ENCODE results near the gene ENG.

The ENG gene

GRCh38 chr9:127854184-127854806 lies at the start of gene ENG:
Gene ENG, minus strand, starts transcription at chr9:127854658. Its CDS starts 303 bp downstream, at chr9:127854355.
- TF ChIP-seq, protein P1, sequence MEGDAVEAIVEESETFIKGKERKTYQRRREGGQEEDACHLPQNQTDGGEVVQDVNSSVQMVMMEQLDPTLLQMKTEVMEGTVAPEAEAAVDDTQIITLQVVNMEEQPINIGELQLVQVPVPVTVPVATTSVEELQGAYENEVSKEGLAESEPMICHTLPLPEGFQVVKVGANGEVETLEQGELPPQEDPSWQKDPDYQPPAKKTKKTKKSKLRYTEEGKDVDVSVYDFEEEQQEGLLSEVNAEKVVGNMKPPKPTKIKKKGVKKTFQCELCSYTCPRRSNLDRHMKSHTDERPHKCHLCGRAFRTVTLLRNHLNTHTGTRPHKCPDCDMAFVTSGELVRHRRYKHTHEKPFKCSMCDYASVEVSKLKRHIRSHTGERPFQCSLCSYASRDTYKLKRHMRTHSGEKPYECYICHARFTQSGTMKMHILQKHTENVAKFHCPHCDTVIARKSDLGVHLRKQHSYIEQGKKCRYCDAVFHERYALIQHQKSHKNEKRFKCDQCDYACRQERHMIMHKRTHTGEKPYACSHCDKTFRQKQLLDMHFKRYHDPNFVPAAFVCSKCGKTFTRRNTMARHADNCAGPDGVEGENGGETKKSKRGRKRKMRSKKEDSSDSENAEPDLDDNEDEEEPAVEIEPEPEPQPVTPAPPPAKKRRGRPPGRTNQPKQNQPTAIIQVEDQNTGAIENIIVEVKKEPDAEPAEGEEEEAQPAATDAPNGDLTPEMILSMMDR (IDR thresholded peaks at IDR 0.05; ENCODE audit: low read depth, low read length), result peak; percentile 33
- in situ Hi-C loops (cut with HindIII; ENCODE audit: low sequenced_read_pairs), result no loop called here
- peak; percentile 56 for DNase-seq (ENCODE audit: low read depth, low spot score)
- peak within 1 kb of the TSS; percentile 64 for H3K4me3 ChIP-seq (ENCODE audit: low read depth, low read length)

- in situ Hi-C loops (cut with HindIII; ENCODE audit: low sequenced_read_pairs), result no loop called here
- no peak overlapping the region for H3K4me3 ChIP-seq (ENCODE audit: low read depth, low read length)
- TF ChIP-seq, protein P1 (IDR thresholded peaks at IDR 0.05; ENCODE audit: low read depth, low read length), result no peak
- DNase-seq (ENCODE audit: low read depth, low spot score), result no peak
Measured at GRCh38 chr9:127903557-127904475, 49.4 kb upstream of the ENG start.

GRCh38 chr9:127899128-127899943 lies 44.9 kb upstream of the ENG start, which contains the start of gene ST6GALNAC6:
Gene ST6GALNAC6, minus strand, starts transcription at chr9:127899603. Its CDS starts 1,622 bp downstream, at chr9:127897981.
- TF ChIP-seq, protein P1 (IDR thresholded peaks at IDR 0.05; ENCODE audit: low read depth, low read length), result no peak
- in situ Hi-C loops (cut with HindIII; ENCODE audit: low sequenced_read_pairs), result no loop called here
- peak; percentile 57 for DNase-seq (ENCODE audit: low read depth, low spot score)
- peak within 1 kb of the TSS; percentile 89 for H3K4me3 ChIP-seq (ENCODE audit: low read depth, low read length)

DNA sequence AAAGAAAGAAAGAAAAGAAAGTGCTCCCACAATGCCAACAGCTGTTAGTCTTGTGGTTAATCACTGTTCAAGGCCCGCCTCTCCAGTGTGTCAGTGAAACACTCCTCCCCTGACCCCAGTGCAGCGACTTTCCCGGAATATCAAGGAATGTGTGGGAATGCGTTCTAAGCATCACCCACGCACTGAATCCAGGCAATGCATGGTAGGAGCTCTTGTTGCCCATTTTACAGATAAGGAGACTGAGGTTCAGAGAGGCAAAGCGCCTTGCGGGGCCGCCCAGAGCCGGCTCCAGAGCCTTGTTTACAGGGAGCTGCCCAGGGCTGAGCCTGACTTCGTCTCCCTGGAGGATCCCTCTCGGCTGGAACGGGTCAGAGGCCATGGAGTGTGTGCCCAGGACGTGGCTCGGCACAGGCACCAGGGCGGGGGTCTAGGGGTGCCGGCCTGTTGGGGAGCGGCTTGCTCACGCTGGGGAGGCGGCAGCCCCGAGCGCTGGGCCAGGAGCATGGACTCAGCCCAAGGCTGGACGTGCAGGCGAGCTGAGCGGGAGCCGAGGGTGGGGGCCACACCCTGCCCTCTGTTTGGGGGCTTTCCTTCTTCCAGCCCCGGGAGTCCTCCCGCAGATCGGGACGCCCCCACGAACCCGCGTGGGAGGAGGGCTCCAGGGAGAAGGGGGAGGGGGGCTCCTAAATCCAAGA lies 44.1 kb upstream of the ENG start:
- peak overlapping the region; percentile 89 for H3K4me3 ChIP-seq (ENCODE audit: low read depth, low read length)
- peak; percentile 71 for DNase-seq (ENCODE audit: low read depth, low spot score)
- TF ChIP-seq, protein P1 (IDR thresholded peaks at IDR 0.05; ENCODE audit: low read depth, low read length), result no peak
- in situ Hi-C loops (cut with HindIII; ENCODE audit: low sequenced_read_pairs), result no loop called here

DNA sequence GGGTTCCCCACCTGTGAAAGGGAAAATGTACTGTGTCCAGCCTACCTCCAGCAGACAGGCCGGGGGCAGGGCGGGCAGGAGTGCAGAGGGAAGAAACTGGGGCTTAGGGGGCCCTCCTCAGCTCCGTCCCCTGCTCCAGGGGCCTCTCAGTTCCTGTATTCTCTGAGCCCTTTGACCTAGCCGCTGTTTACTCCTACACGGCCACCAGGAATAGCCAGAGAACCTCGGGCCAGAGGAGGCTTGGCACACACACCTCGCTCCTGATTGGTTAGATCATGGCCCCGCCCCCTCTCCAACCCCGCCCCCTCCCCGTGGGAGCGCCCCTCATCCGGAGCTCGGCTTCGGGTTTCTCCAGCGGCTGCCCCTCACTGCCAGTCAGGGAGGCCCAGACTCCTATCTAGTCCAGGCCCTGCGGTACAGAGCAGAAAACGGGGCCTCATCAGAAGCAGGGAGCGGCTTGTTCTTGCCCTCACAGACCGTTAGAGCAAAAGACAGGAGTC lies 42.8 kb upstream of the ENG start:
- no peak overlapping the region for H3K4me3 ChIP-seq (ENCODE audit: low read depth, low read length)
- in situ Hi-C loops (cut with HindIII; ENCODE audit: low sequenced_read_pairs), result no loop called here
- DNase-seq (ENCODE audit: low read depth, low spot score), result peak; percentile 68
- TF ChIP-seq, protein P1 (IDR thresholded peaks at IDR 0.05; ENCODE audit: low read depth, low read length), result no peak
